A549 (cell line): Measurements from ENCODE around the gene RPS6KA2. TPM values are rescaled to one million over a fixed set of nuclear protein-coding genes. Genes with fewer than 3 reads are reported as not detected.

Experiments
- ATAC-seq, 2 experiments: fragments of 200-7000 bp in 1 of 2; fragments of >200 bp in 1 of 2; cut with Nextera tagmentation in 1 of 2; cut with Tn5 transposase in 1 of 2; 3 replicates each; pipeline versions ENCODE4 v1.8.0 to v1.9.1; 2018 to 2020; ENCODE audit warnings: mild to moderate bottlenecking in 1 of 2, moderate library complexity in 1 of 2
- CTCF ChIA-PET: fragments of 300-600 bp; sonication (Branson Sonifier 250); formaldehyde crosslinking; extraction: SDS; loops from one replicate; lab custom pipeline; 2021; ENCODE audit warnings: antibody characterized with exemption, inconsistent platforms; lab: Yijun Ruan, JAX
- POLR2A ChIA-PET: fragments of 350-600 bp; formaldehyde crosslinking; extraction: SDS; loops from one replicate; lab custom pipeline; 2021; ENCODE audit warnings: antibody characterized with exemption, inconsistent platforms; lab: Yijun Ruan, JAX
- DNase-seq, 2 experiments: peaks; one replicate each; pipeline versions ENCODE4 v3.0.0 to v3.0.0-alpha.2; 2011 to 2016; ENCODE audit warnings: low read depth in 1 of 2, low spot score in 1 of 2
- FAIRE-seq: peaks from 2 replicates; lab custom pipeline; 2011; peaks lifted over from hg19 to GRCh38; lab: Jason Lieb, UNC
- H3K27ac ChIP-seq, 2 experiments: fragments of >200 bp; sonication (Bioruptor Twin); formaldehyde crosslinking; 3 replicates each; pipeline ENCODE4 v1.5.1; 2016 to 2017
- H3K4me1 ChIP-seq: fragments of >200 bp; sonication (Bioruptor Twin); formaldehyde crosslinking; 3 replicates; pipeline ENCODE4 v1.6.1; 2016
- H3K4me2 ChIP-seq: fragments of >200 bp; sonication (Bioruptor Twin); formaldehyde crosslinking; 3 replicates; pipeline ENCODE4 v1.6.1; 2016
- H3K4me3 ChIP-seq: fragments of >200 bp; sonication (Bioruptor Twin); formaldehyde crosslinking; 3 replicates; pipeline ENCODE4 v1.5.1; 2016
- H3K9me3 ChIP-seq: fragments of >200 bp; sonication (Bioruptor Twin); formaldehyde crosslinking; 3 replicates; pipeline ENCODE4 v1.6.1; 2016
- BCL3 ChIP-seq: fragments of >200 bp; sonication (Bioruptor Twin); formaldehyde crosslinking; IDR thresholded peaks from 3 replicates; pipeline ENCODE4 v1.6.1; 2016
- CBX2 ChIP-seq: fragments of 200-600 bp; sonication (generic); IDR thresholded peaks from 2 replicates; pipeline ENCODE4 v1.6.1; 2016; ENCODE audit warnings: low read depth, mild to moderate bottlenecking, borderline replicate concordance
- ELK1 ChIP-seq: fragments of 150-350 bp; IDR thresholded peaks from 2 replicates; pipeline ENCODE4 v1.6.1; 2014; ENCODE audit warnings: low read depth, mild to moderate bottlenecking, low read length
- EP300 ChIP-seq, 2 experiments: fragments of >200 bp; sonication (Bioruptor Twin); formaldehyde crosslinking; IDR thresholded peaks; 2 replicates in 1 of 2; 3 replicates in 1 of 2; pipeline ENCODE4 v1.6.1; 2016 to 2017
- FOSB ChIP-seq: fragments of 250-450 bp; sonication (Bioruptor Pico); IDR thresholded peaks from 2 replicates; pipeline ENCODE4 v1.5.0; 2020; ENCODE audit warnings: mild to moderate bottlenecking, moderate library complexity
- FOXS1 ChIP-seq: fragments of 250-450 bp; sonication (Bioruptor Pico); IDR thresholded peaks from 2 replicates; pipeline ENCODE4 v1.5.0; 2020; ENCODE audit warnings: mild to moderate bottlenecking, moderate library complexity
- GATA3 ChIP-seq: IDR thresholded peaks from 2 replicates; pipeline ENCODE4 v1.6.1; 2012; ENCODE audit warnings: borderline replicate concordance
- HDAC2 ChIP-seq: fragments of 200-600 bp; sonication (generic); IDR thresholded peaks from 2 replicates; pipeline ENCODE4 v1.6.1; 2016
- HEYL ChIP-seq: fragments of 250-450 bp; sonication (Bioruptor Pico); IDR thresholded peaks from 2 replicates; pipeline ENCODE4 v1.8.0; 2021; ENCODE audit warnings: mild to moderate bottlenecking, moderate library complexity
- HMGXB4 ChIP-seq: fragments of 250-450 bp; sonication (Bioruptor Pico); IDR thresholded peaks from 2 replicates; pipeline ENCODE4 v1.5.0; 2021; ENCODE audit warnings: mild to moderate bottlenecking, moderate library complexity, borderline replicate concordance
- JUN ChIP-seq, 2 experiments: fragments of >200 bp; sonication (Bioruptor Twin); formaldehyde crosslinking; IDR thresholded peaks; 2 replicates in 1 of 2; 3 replicates in 1 of 2; pipeline ENCODE4 v1.6.1; 2016 to 2017
- KDM5A ChIP-seq: fragments of 200-600 bp; sonication (generic); IDR thresholded peaks from 2 replicates; pipeline ENCODE4 v1.6.1; 2016; ENCODE audit warnings: antibody characterized with exemption, mild to moderate bottlenecking
- NPAS2 ChIP-seq: fragments of 250-450 bp; sonication (Bioruptor Pico); IDR thresholded peaks from 2 replicates; pipeline ENCODE4 v1.8.0; 2022; ENCODE audit warnings: mild to moderate bottlenecking, moderate library complexity, borderline replicate concordance
- POLR2AphosphoS2 ChIP-seq: conservative IDR thresholded peaks from 2 replicates; pipeline ENCODE4 v1.6.1; 2012; ENCODE audit warnings: low read length, improper control_type of control experiment, inconsistent platforms
- RAD21 ChIP-seq, 2 experiments: fragments of >200 bp in 1 of 2; sonication (Bioruptor Twin) in 1 of 2; formaldehyde crosslinking in 1 of 2; IDR thresholded peaks in 1 of 2; conservative IDR thresholded peaks in 1 of 2; 2 replicates in 1 of 2; 3 replicates in 1 of 2; pipeline ENCODE4 v1.6.1; 2012 to 2018; ENCODE audit warnings: inconsistent platforms in 1 of 2
- SREBF2 ChIP-seq: fragments of 450-650 bp; IDR thresholded peaks from 2 replicates; pipeline ENCODE4 v1.6.1; 2014; ENCODE audit warnings: mild to moderate bottlenecking, moderate library complexity
- TP53 ChIP-seq: fragments of 250-450 bp; sonication (Bioruptor Pico); IDR thresholded peaks from 2 replicates; pipeline ENCODE4 v1.5.0; 2021; ENCODE audit warnings: mild to moderate bottlenecking, moderate library complexity
- ZC3H11A ChIP-seq: fragments of 450-650 bp; IDR thresholded peaks from 2 replicates; pipeline ENCODE4 v1.6.1; 2014; ENCODE audit warnings: antibody characterized with exemption, mild to moderate bottlenecking
- ZSCAN20 ChIP-seq: fragments of 250-450 bp; sonication (Bioruptor Pico); IDR thresholded peaks from 2 replicates; pipeline ENCODE4 v1.8.0; 2022; ENCODE audit warnings: mild to moderate bottlenecking, moderate library complexity
- WGBS: methylation state at CpG from one replicate; pipeline ENCODE4 v1.1.6; 2017; ENCODE audit errors: missing lambda C conversion rate; 5-methylcytosine and 5-hydroxymethylcytosine counted together
- polyA plus RNA-seq, 4 experiments: library from polyadenylated mRNA; depleted of rRNA in 3 of 4; stranded (reverse); fragments of >200 nt; fragmentation: RNase III in 1 of 4; extraction: RNeasy Plus Mini Kit Qiagen cat#74134 plus additional on column Dnase treatment in 1 of 4; gene quantifications; 2 replicates in 3 of 4; 3 replicates in 1 of 4; pipeline ENCODE4 v1.2.3, GENCODE V29; 2011 to 2017

The RPS6KA2 gene
- polyA plus RNA-seq, 2 of the 4 experiments (the other 2 are of a cell fraction) = 0.19 TPM; not detected in 1

- Histone ChIP-seq H3K27ac (no peak overlapping the region), H3K4me1 (no peaks in the 10 kb centered on the region), H3K4me3 (no peak overlapping the region), H3K9me3 (no peaks in the 10 kb centered on the region), H3K4me2 (no peak overlapping the region)
- ATAC-seq = no peak
- TF ChIP-seq HEYL (CRISPR knock-in tag) = no peak
- TF ChIP-seq TP53 (CRISPR knock-in tag) = no peak
- no peak for TF ChIP-seq SREBF2
- no peak for TF ChIP-seq GATA3
- TF ChIP-seq CBX2 = no peak
- CTCF ChIA-PET = interaction anchor here (1.1 to 1.6 kb wide), 3 partner anchors 10 to 16 kb away, joined by 3 to 4 read pairs (median 4); no protein-coding TSS in a partner anchor
- DNase-seq = no peak
- no peak for FAIRE-seq
- WGBS = 55% methylated on average over 5 of the region's 5 CpGs
- POLR2A ChIA-PET = no interaction called here
These were observed 162.1 kb downstream of the RPS6KA2 start for GRCh38 chr6:166465003-166465399.

GRCh38 chr6:166464068-166465002, 162.7 kb downstream of the RPS6KA2 start:
- CTCF ChIA-PET = interaction anchor here (1.1 to 1.6 kb wide), 2 partner anchors 14 to 17 kb away, joined by 4 read pairs; no protein-coding TSS in a partner anchor
- WGBS = 64% methylated on average over 21 of the region's 22 CpGs
- FAIRE-seq (no peak), DNase-seq (no peak), ATAC-seq (no peak)
- Histone ChIP-seq H3K4me1 (no peaks in the 10 kb centered on the region), H3K27ac (no peak overlapping the region), H3K9me3 (no peaks in the 10 kb centered on the region), H3K4me2 (no peak overlapping the region), H3K4me3 (no peak overlapping the region)
- POLR2A ChIA-PET = no interaction called here
- TF ChIP-seq HMGXB4 (CRISPR knock-in tag) = no peak
- no peak for TF ChIP-seq POLR2AphosphoS2
- no peak for TF ChIP-seq FOXS1 (CRISPR knock-in tag)
- no peak for TF ChIP-seq BCL3
- TF ChIP-seq CBX2 = no peak
- no peak for TF ChIP-seq NPAS2
- no peak for TF ChIP-seq FOSB (CRISPR knock-in tag)
- no peak for TF ChIP-seq ZC3H11A
- TF ChIP-seq EP300 (IDR thresholded peaks at IDR 0.05) = no peak
- no peak for TF ChIP-seq ELK1
- TF ChIP-seq SREBF2 = no peak
- no peak for TF ChIP-seq KDM5A
- TF ChIP-seq TP53 (CRISPR knock-in tag) = no peak
- TF ChIP-seq RAD21 (conservative IDR thresholded peaks at IDR 0.05 in 1 of 2, IDR thresholded peaks at IDR 0.05 in 1 of 2) = no peak
- TF ChIP-seq JUN (IDR thresholded peaks at IDR 0.05) = no peak
- TF ChIP-seq HDAC2 = no peak
- no peak for TF ChIP-seq ZSCAN20
